ENCODE results near the gene ITPRIPL2. TPM values are rescaled to one million over a fixed set of nuclear protein-coding genes. Genes with fewer than 3 reads are reported as not detected.
A peak's percentile ranks its signal among the peaks of the same experiment; 100 is the strongest.

Gene ITPRIPL2
- total and polyA plus RNA-seq, 10 donors, result 2.2 to 41.5 (median 24.9) TPM

DNA sequence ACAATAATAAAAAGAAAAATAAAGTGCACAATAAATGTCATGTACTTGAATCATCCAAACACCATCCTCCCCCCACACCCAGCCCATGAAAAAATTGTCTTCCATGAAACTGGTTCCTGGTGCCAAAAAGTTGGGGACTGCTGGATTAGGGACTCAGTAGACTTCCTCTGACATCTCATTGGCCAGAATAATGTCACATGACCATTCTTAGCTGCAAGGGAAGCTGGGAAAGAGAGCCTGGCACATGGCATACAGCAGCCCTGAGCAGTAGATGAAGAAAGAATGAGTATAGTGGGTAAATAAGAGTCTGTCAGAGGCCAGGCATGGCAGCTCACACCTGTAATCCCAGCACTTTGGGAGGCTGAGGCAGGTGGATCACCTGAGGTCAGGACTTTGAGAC lies 12.5 kb downstream of the ITPRIPL2 start:
- Histone ChIP-seq H3K27ac (no peak overlapping the region), H3K27me3 (replicated peaks in 1 of 7) (no peaks in the 10 kb centered on the region), H3K4me1 (peaks cover 7 to 45% (median 20%) of the 10 kb centered on the region in 6 donors), H3K4me3 (no peak overlapping the region), H3K36me3 (peaks cover 0 to 3% (median 0%) of the 10 kb centered on the region in 6 donors), H3K9me3 (peaks cover 0 to 7% (median 5%) of the 10 kb centered on the region in 8 donors)
- no peak for TF ChIP-seq POLR2A (IDR thresholded peaks at IDR 0.05)
- TF ChIP-seq, protein P1, sequence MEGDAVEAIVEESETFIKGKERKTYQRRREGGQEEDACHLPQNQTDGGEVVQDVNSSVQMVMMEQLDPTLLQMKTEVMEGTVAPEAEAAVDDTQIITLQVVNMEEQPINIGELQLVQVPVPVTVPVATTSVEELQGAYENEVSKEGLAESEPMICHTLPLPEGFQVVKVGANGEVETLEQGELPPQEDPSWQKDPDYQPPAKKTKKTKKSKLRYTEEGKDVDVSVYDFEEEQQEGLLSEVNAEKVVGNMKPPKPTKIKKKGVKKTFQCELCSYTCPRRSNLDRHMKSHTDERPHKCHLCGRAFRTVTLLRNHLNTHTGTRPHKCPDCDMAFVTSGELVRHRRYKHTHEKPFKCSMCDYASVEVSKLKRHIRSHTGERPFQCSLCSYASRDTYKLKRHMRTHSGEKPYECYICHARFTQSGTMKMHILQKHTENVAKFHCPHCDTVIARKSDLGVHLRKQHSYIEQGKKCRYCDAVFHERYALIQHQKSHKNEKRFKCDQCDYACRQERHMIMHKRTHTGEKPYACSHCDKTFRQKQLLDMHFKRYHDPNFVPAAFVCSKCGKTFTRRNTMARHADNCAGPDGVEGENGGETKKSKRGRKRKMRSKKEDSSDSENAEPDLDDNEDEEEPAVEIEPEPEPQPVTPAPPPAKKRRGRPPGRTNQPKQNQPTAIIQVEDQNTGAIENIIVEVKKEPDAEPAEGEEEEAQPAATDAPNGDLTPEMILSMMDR (IDR thresholded peaks at IDR 0.05 in 8 of 11, conservative IDR thresholded peaks at IDR 0.05 in 3 of 11), result no peak
- no peak for TF ChIP-seq POLR2AphosphoS5 (IDR thresholded peaks at IDR 0.05)
- no peak for DNase-seq
- intact Hi-C loops (cut with DNase I; ENCODE audit: low total_unique reads), result no loop called here

DNA sequence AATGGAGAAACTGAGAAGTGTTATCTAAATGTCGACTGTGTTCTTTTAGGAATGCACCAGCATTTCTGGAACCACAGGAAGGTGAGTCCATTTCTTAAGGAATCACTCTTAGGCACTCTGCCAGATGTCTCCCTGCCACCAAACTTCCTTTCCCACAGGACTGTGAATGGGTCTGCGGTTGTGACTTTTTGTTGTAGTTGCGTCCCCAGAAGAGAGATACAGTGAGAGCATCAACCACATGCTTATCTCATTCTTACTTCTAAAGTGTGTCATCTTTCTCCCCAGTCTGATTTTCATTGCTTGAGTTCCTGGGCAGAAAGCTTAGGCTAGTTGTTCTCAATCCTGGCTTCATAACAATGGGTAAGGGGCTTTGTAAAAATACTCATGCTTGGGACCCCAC lies 13.4 kb downstream of the ITPRIPL2 start:
- DNase-seq, result no peak
- H3K9me3 ChIP-seq, result peaks cover 0 to 7% (median 5%) of the 10 kb centered on the region in 8 donors
- H3K4me1 ChIP-seq, result peaks cover 7 to 47% (median 24%) of the 10 kb centered on the region in 6 donors
- H3K27me3 ChIP-seq (replicated peaks in 1 of 7), result no peaks in the 10 kb centered on the region
- no peak overlapping the region for H3K4me3 ChIP-seq
- H3K27ac ChIP-seq, result peak overlapping the region in 2 of 8 donors; percentile 27 to 58
- intact Hi-C loops (cut with DNase I; ENCODE audit: low total_unique reads), result no loop called here
- H3K36me3 ChIP-seq, result no peaks in the 10 kb centered on the region
- no peak for TF ChIP-seq POLR2A (IDR thresholded peaks at IDR 0.05)
- TF ChIP-seq POLR2AphosphoS5 (IDR thresholded peaks at IDR 0.05), result no peak
- TF ChIP-seq, protein P1 (IDR thresholded peaks at IDR 0.05 in 8 of 11, conservative IDR thresholded peaks at IDR 0.05 in 3 of 11), result no peak
- 55 to 75% (median 72%) methylated on average over 3 of the region's 3 CpGs for WGBS, 5 donors

DNA sequence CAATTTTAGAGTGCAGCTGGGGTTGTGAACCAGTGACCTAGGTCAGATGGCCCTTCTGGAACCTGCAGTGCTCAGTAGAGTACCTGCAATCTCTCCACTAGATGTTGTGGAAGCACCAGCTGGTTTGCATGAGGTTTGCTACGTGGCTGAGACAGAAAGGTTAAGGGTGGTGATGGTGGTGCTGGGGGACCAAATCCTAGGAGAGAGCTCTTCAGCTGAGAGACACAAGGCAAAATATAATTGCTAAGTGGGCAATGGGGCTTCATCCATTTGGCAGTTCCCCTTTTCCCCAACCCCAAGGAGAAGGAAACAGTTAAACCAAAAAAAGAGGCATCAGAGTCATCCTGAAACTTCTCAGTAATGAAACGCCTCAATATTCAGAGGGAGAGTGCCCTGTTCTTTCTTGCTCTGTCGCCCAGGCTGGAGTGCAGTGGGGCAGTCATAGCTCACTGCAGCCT lies 13.9 kb downstream of the ITPRIPL2 start:
- no peak for TF ChIP-seq POLR2A (IDR thresholded peaks at IDR 0.05)
- TF ChIP-seq POLR2AphosphoS5 (IDR thresholded peaks at IDR 0.05), result no peak
- TF ChIP-seq, protein P1 (IDR thresholded peaks at IDR 0.05 in 8 of 11, conservative IDR thresholded peaks at IDR 0.05 in 3 of 11), result no peak
- H3K27me3 ChIP-seq (replicated peaks in 1 of 7), result no peaks in the 10 kb centered on the region
- peaks cover 7 to 52% (median 24%) of the 10 kb centered on the region in 6 donors for H3K4me1 ChIP-seq
- H3K4me3 ChIP-seq, result no peak overlapping the region
- H3K27ac ChIP-seq, result peak overlapping the region in 3 of 8 donors; percentile 5 to 58 (median 27)
- no peak for DNase-seq
- WGBS, 5 donors, result 37 to 53% (median 39%) methylated on average over 3 of the region's 3 CpGs
- intact Hi-C loops (cut with DNase I; ENCODE audit: low total_unique reads), result no loop called here
- peaks cover 0 to 7% (median 5%) of the 10 kb centered on the region in 8 donors for H3K9me3 ChIP-seq
- H3K36me3 ChIP-seq, result no peaks in the 10 kb centered on the region

DNA sequence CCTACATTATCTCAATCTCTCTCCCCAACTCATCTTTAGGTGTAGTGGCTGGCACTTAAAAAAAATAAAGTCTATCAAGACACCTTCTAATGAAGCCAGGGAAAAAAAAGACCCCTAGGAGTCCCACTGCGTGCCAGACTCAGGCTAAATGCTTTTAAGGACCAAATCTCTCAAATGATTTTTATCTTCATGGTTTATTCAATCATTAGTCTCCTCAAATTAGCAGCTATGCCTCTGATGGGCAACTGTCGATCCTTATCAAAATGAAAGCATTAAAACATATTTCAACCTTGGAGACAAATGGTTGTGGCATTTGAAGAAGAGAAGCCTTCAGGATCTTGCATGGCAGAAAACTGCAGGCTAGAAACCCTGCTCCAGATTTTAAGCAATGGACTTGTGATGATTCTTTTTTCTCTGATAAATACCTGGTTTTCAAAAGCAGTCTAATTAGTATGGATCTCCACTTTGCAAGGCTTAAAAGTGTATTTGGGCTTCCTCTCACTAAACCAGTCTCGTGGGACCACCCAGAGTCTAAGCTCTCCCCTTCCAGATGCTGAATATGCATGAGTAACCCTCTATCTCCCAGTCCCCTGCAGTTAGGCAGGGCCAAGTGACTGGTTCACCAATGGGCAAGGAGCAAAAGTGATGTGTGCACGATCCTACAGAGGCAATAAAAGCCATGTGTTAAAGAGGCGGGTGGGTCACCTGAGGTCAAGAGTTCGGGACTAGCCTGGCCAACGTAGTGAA lies 14.9 kb downstream of the ITPRIPL2 start:
- H3K9me3 ChIP-seq, result peaks cover 0 to 7% (median 5%) of the 10 kb centered on the region in 8 donors
- peak overlapping the region in 2 of 8 donors; percentile 5 to 58 for H3K27ac ChIP-seq
- no peak for TF ChIP-seq POLR2A (IDR thresholded peaks at IDR 0.05)
- TF ChIP-seq, protein P1 (IDR thresholded peaks at IDR 0.05 in 8 of 11, conservative IDR thresholded peaks at IDR 0.05 in 3 of 11), result no peak
- TF ChIP-seq POLR2AphosphoS5 (IDR thresholded peaks at IDR 0.05), result no peak
- H3K36me3 ChIP-seq, result no peaks in the 10 kb centered on the region
- H3K27me3 ChIP-seq (replicated peaks in 1 of 7), result no peaks in the 10 kb centered on the region
- no peak overlapping the region for H3K4me3 ChIP-seq
- WGBS, 5 donors, result 78 to 88% (median 83%) methylated on average over 7 of the region's 7 CpGs
- peaks cover 7 to 55% (median 24%) of the 10 kb centered on the region in 6 donors for H3K4me1 ChIP-seq
- DNase-seq, result no peak
- intact Hi-C loops (cut with DNase I; ENCODE audit: low total_unique reads), result no loop called here

All from spleen (tissue), 11 donors.